SIG-M5 (cell line): Measurements from ENCODE around the gene CHRM1.
A peak's percentile ranks its signal among the peaks of the same experiment; 100 is the strongest.

ENCODE experiments used
- DNase-seq: peaks from one replicate; lab custom pipeline; 2025; lab: John Stamatoyannopoulos, UW

The CHRM1 gene

GRCh38 chr11:62905296-62905695 is 15.9 kb downstream of the CHRM1 start:
- no peak for DNase-seq

DNA sequence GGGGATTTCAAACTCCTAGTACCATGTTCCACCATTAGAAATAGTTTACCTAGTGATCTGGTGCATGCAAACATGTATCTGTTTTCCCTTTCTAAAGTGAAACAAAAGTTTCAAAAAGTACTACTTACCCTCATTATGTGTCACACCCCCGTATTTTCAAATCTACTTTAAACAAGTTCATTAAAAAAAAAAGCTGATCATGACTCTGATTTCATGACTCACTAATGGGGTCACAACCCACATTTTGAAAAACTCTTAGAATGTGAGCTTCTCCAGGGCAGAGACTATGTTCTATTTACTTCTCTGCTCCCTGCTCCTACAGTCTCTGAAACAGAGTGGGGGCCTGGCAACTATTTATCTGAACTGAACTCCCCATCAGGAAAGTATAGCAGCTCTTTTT is 18.2 kb downstream of the CHRM1 start:
- DNase-seq, result no peak

GRCh38 chr11:62898027-62898426 is 23.1 kb downstream of the CHRM1 start:
- no peak for DNase-seq

DNA sequence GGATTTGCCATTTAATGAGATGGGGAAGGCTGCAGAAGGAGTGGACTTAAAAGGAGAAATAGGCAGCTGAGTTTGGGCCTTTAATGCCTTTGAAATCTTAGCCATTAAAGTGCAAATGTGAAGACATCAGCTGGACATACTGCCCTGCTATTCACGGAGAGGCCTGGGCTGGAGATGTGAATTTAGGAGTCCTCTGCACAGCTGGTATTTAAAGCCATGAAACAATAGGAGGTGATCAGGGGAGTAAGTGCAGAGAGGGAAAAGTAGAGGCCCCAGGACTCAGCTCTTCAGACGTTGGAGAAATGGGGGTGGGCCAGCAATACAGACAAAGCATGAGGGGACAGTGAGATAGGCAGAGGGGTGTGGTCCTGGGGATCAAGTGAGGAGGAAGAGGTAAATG is 23.9 kb downstream of the CHRM1 start:
- DNase-seq, result no peak

DNA sequence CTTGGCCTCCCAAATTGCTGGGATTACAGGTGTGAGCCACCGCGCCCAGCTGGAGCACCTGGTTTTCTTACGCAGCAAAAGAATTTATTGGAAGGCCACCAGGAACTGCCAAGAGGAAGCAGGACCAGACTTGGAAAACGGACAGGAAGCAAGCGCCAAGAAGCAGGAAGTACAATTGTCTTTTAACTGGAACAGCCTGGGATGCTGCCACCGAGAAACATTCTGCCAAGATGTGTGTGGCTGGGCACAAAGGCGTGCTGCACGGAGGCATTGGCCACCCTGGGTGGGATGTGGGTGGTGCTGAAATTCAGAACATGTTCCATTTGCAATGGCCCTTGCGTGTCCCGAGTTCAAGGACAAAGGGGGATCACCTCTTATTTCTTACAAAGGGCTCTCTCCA is 25.1 kb downstream of the CHRM1 start:
- no peak for DNase-seq

- no peak for DNase-seq
These were observed 25.7 kb downstream of the CHRM1 start for GRCh38 chr11:62895501-62895900.

GRCh38 chr11:62892077-62892922 is 28.9 kb downstream of the CHRM1 start:
- DNase-seq, result no peak

- no peak for DNase-seq
These were observed 31.4 kb downstream of the CHRM1 start for GRCh38 chr11:62889484-62890437.

DNA sequence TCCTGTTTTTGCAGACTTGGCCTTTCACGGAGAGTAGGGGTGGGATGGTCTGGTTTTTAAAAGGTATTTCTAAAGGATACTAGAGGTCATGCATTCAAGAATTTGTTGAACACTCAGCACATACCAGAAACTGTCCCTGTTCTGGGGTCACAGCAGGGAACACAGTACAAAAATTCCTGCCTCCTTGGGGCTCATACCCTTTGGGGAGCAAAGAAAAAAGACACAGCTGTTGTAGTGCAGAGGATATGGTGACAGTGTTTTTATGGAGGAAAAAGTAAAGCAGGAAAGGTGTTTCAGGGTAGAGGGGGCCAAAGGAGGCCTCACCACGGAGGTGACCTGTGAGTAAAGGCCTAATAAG is 32.1 kb downstream of the CHRM1 start:
- DNase-seq, result no peak

DNA sequence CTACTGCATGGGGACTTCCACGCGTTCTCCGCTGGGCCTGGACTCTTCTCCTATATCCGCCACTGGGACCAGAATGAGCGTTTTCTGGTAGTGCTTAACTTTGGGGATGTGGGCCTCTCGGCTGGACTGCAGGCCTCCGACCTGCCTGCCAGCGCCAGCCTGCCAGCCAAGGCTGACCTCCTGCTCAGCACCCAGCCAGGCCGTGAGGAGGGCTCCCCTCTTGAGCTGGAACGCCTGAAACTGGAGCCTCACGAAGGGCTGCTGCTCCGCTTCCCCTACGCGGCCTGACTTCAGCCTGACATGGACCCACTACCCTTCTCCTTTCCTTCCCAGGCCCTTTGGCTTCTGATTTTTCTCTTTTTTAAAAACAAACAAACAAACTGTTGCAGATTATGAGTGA is 32.8 kb downstream of the CHRM1 start:
- no peak for DNase-seq

GRCh38 chr11:62885137-62885750 is 35.9 kb downstream of the CHRM1 start:
- no peak for DNase-seq

GRCh38 chr11:62883673-62884072 is 37.5 kb downstream of the CHRM1 start:
- DNase-seq, result no peak

DNA sequence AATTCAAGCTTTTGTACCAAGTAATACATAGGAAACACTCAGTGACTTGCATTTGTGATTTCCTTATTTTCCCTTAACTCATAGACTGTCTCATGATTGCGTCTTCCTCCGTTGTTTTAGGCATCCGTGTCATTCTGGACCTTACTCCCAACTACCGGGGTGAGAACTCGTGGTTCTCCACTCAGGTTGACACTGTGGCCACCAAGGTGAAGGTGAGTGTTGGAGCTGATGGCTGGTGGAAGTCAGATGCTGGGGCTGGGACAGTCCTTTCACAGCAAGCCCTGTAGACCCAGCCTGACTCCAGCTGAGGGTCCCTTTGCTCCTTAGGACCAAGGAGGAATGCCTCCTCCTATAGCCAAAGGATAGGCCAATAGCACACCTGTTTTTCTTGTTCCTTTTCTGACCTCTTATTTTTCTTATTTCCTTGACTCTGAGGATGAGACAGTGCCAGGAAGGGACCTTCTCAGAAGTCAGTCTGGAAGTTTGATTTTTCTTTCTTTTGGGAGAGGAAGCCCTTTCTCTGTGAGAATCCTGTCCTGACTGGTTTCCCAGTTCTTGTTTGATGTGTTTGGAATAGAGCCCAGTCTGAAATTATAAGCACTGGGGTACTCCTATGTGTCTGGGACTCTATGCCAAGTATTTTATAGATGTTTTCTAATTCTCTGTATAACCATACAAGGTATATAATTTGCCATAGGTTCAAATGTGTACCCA is 38.2 kb downstream of the CHRM1 start:
- DNase-seq, result no peak

DNA sequence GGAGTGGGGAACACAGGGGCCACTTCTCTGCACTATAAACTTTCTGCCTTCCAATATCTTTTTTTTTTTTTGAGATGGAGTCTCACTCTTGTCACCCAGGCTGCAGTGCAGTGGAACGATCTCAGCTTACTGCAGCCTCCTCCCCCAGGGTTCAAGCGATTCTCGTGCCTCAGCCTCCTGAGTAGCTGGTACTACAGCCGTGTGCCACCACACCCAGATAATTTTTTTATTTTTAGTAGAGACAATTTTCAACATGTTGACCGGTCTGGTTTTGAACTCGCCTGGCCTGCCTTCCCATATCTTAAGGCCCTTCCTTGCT is 38.8 kb downstream of the CHRM1 start:
- DNase-seq, result no peak

DNA sequence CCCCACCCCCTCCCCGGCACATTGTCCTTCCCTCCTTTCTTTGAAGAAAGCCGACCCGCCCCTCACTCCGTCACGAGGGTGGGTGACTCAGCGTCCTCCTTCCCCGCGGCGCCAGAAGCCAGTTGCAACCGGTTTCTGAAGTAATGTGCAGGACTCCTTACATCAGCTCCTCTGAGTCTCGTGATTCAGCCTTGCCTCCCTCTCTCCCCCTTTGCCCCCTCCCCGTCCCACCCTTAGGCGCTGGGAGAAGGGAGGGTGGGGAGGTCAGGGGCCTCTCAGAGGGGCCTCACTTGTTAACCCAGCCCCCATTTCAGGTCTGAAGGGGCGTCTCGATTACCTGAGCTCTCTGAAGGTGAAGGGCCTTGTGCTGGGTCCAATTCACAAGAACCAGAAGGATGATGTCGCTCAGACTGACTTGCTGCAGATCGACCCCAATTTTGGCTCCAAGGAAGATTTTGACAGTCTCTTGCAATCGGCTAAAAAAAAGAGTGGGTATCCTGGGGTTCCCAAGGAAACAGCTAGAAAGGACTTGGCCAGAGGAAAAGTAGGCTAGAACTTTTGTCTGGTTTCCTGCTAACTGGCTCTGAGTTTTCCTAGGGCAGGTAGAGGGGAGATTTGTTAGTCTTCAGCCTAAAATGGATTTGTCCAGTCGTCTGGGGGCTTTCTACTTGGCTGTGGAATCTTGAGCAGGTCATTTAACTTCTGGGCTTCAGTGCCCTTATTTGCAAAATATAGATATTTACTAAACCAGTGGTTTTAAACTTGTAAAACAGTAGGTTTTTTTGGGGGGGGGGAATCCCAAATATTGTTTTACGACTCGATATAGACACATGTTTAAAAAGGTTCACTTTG is 39.4 kb downstream of the CHRM1 start:
- peak; percentile 84 for DNase-seq

DNA sequence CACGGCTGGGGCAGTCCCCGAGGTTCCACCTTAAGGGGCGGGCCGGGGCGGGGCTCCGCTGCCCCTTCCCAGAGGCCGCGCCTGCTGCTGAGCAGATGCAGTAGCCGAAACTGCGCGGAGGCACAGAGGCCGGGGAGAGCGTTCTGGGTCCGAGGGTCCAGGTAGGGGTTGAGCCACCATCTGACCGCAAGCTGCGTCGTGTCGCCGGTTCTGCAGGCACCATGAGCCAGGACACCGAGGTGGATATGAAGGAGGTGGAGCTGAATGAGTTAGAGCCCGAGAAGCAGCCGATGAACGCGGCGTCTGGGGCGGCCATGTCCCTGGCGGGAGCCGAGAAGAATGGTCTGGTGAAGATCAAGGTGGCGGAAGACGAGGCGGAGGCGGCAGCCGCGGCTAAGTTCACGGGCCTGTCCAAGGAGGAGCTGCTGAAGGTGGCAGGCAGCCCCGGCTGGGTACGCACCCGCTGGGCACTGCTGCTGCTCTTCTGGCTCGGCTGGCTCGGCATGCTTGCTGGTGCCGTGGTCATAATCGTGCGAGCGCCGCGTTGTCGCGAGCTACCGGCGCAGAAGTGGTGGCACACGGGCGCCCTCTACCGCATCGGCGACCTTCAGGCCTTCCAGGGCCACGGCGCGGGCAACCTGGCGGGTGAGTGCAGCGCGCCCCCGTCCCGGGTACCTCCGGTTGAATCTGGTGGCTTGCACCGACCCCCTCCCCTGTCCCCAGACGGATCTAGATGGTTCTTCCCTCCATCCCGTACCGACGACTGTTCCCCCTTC is 40.2 kb downstream of the CHRM1 start, which contains the start of gene SLC3A2:
Gene SLC3A2 (plus strand): TSS at position 94 of the 776 bp plus-strand sequence. CDS start 128 bp downstream, at position 222.
- no peak for DNase-seq

GRCh38 chr11:62880231-62880802 is 40.8 kb downstream of the CHRM1 start:
- no peak for DNase-seq

DNA sequence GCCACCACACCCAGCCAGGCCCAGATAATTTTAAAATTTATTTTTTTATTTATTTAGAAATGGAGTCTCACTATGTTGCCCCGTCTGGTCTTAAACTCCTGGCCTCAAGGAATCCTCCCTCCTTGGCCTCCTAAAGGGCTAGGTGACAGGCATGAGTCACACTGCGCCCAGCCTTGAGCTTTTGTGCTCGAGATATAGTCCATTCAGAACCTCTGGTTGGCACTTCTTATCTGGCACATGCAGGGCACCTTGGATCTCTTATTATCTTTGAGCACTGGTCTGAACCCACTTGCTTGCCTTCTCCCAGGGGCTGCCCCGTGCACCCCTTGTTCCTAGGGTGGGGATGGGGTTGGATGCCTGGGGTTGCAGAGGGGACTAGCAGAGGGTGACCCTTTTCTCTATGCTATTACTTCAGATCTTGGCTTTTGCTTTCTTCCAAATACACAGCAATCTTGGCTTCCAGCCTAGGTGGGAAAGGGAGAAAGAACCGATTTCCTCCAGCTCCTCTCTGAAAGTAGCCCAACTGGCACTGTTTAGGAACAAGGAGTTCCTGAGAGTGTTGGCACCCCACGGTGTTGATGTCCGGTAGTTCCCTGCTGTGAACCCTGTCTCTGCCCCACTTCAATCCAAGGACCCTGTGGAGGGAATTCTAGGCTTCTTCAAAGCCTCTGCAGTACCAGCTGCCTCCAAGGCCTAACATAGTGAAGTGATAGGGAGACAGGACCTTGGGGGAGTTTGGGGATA is 41.8 kb downstream of the CHRM1 start:
- no peak for DNase-seq

- no peak for DNase-seq
These were observed 44.5 kb downstream of the CHRM1 start for GRCh38 chr11:62876712-62877111.
